IMR-90 (cell line): ENCODE data around the gene CHPF2. TPM values are rescaled to one million over a fixed set of nuclear protein-coding genes. Genes with fewer than 3 reads are reported as not detected.

Experiments
- ATAC-seq: fragments of 200-7000 bp; cut with Tn5 transposase; 2 replicates; pipeline ENCODE4 v1.9.1; 2020; ENCODE audit warnings: low read depth, mild to moderate bottlenecking, moderate library complexity
- BruUV-seq: library from RNA; stranded (reverse); fragments of 400-500 nt; replicated peaks from 2 replicates; lab custom pipeline; 2021; lab: Mats Ljungman, UMichigan
- CTCF ChIA-PET: fragments of 300-600 bp; formaldehyde crosslinking; extraction: SDS; loops from one replicate; lab custom pipeline; 2021; ENCODE audit warnings: antibody characterized with exemption; lab: Yijun Ruan, JAX
- POLR2A ChIA-PET: fragments of 300-600 bp; sonication (Branson Sonifier 250); formaldehyde crosslinking; loops from one replicate; lab custom pipeline; 2022; ENCODE audit warnings: antibody characterized with exemption; ENCODE audit not compliant: unreplicated experiment; lab: Charles Lee
- DNase-seq: peaks from one replicate; pipeline ENCODE4 v3.0.0; 2013
- H2AFZ ChIP-seq: replicated peaks from 2 replicates; pipeline ENCODE3; 2013; ENCODE audit warnings: low read length, mild to moderate bottlenecking; ENCODE audit not compliant: poor library complexity
- H2AK5ac ChIP-seq: 2 replicates; pipeline ENCODE4 v1.6.1; 2013; ENCODE audit warnings: low read depth, low read length, inconsistent platforms
- H2AK9ac ChIP-seq: replicated peaks from 2 replicates; pipeline ENCODE3; 2013; ENCODE audit warnings: mild to moderate bottlenecking, low read depth, low read length, moderate library complexity; ENCODE audit not compliant: poor library complexity
- H2BK120ac ChIP-seq: 2 replicates; pipeline ENCODE4 v1.6.1; 2013; ENCODE audit warnings: low read depth, low read length, inconsistent platforms
- H2BK15ac ChIP-seq: 3 replicates; pipeline ENCODE4 v1.6.1; 2013; ENCODE audit warnings: low read depth, low read length, inconsistent platforms
- H2BK20ac ChIP-seq: 2 replicates; pipeline ENCODE4 v1.6.1; 2013; ENCODE audit warnings: low read depth, mild to moderate bottlenecking, inconsistent platforms, low read length, moderate library complexity
- H2BK5ac ChIP-seq: 2 replicates; pipeline ENCODE4 v1.6.1; 2013; ENCODE audit warnings: mild to moderate bottlenecking, low read depth, low read length, inconsistent platforms; ENCODE audit not compliant: poor library complexity, severe bottlenecking
- H3K14ac ChIP-seq: replicated peaks from 2 replicates; pipeline ENCODE4 v1.6.1; 2013; ENCODE audit warnings: low read depth, low read length, inconsistent platforms
- H3K18ac ChIP-seq: 2 replicates; pipeline ENCODE4 v1.6.1; 2013; ENCODE audit warnings: low read depth, low read length, control low read depth
- H3K23ac ChIP-seq: 2 replicates; pipeline ENCODE4 v1.6.1; 2013; ENCODE audit warnings: low read depth, low read length, inconsistent platforms
- H3K27ac ChIP-seq: 2 replicates; pipeline ENCODE4 v1.5.1; 2013; ENCODE audit warnings: mild to moderate bottlenecking, control low read depth, low read length; ENCODE audit not compliant: insufficient read depth
- H3K27me3 ChIP-seq: 2 replicates; pipeline ENCODE4 v1.6.1; 2013; ENCODE audit warnings: low read length; ENCODE audit not compliant: control insufficient read depth, insufficient read depth
- H3K36me3 ChIP-seq: 2 replicates; pipeline ENCODE4 v1.6.1; 2013; ENCODE audit warnings: low read length, mixed read lengths; ENCODE audit not compliant: control insufficient read depth, insufficient read depth
- H3K4ac ChIP-seq: 2 replicates; pipeline ENCODE4 v1.6.1; 2013; ENCODE audit warnings: low read depth, low read length, inconsistent platforms
- H3K4me1 ChIP-seq: 2 replicates; pipeline ENCODE4 v1.6.1; 2013; ENCODE audit warnings: low read length, mixed read lengths; ENCODE audit not compliant: control insufficient read depth, insufficient read depth
- H3K4me2 ChIP-seq: 2 replicates; pipeline ENCODE4 v1.6.1; 2013; ENCODE audit warnings: low read depth, mild to moderate bottlenecking, control low read depth, low read length, moderate library complexity
- H3K4me3 ChIP-seq: 2 replicates; pipeline ENCODE4 v1.5.1; 2013; ENCODE audit warnings: low read depth, mild to moderate bottlenecking, control low read depth, low read length, moderate library complexity; ENCODE audit not compliant: insufficient read depth
- H3K56ac ChIP-seq: 2 replicates; pipeline ENCODE4 v1.6.1; 2013; ENCODE audit warnings: low read length, inconsistent platforms; ENCODE audit not compliant: insufficient read depth; ENCODE audit errors: extremely low read depth
- H3K79me1 ChIP-seq, 2 experiments: 2 replicates each; pipeline ENCODE4 v1.6.1; 2013; ENCODE audit warnings: low read length in 2 of 2, inconsistent platforms in 1 of 2, low read depth in 1 of 2
- H3K9ac ChIP-seq: 2 replicates; pipeline ENCODE4 v1.6.1; 2013; ENCODE audit warnings: low read depth, low read length, control low read depth
- H3K9me1 ChIP-seq: 2 replicates; pipeline ENCODE4 v1.6.1; 2013; ENCODE audit warnings: low read length, inconsistent platforms; ENCODE audit not compliant: insufficient read depth
- H3K9me3 ChIP-seq: 2 replicates; pipeline ENCODE4 v1.6.1; 2013; ENCODE audit warnings: low read length; ENCODE audit not compliant: control insufficient read depth, insufficient read depth
- H4K20me1 ChIP-seq: 2 replicates; pipeline ENCODE4 v1.6.1; 2013; ENCODE audit warnings: low read length, inconsistent platforms; ENCODE audit not compliant: insufficient read depth
- H4K5ac ChIP-seq: 2 replicates; pipeline ENCODE4 v1.6.1; 2013; ENCODE audit warnings: mild to moderate bottlenecking, low read depth, low read length, control low read depth
- H4K8ac ChIP-seq, 2 experiments: 2 replicates each; pipeline ENCODE4 v1.6.1; 2013; ENCODE audit warnings: low read depth in 2 of 2, low read length in 2 of 2, control low read depth in 1 of 2, inconsistent platforms in 1 of 2
- H4K91ac ChIP-seq: 2 replicates; pipeline ENCODE4 v1.6.1; 2013; ENCODE audit warnings: low read depth, low read length, inconsistent platforms; ENCODE audit not compliant: insufficient read depth
- CEBPB ChIP-seq: IDR thresholded peaks from 2 replicates; pipeline ENCODE4 v1.6.1; 2012; ENCODE audit warnings: low read depth, low read length, improper control_type of control experiment
- CHD1 ChIP-seq: IDR thresholded peaks from 2 replicates; pipeline ENCODE4 v1.6.1; 2012; ENCODE audit warnings: low read depth, low read length, improper control_type of control experiment
- ELK1 ChIP-seq: fragments of 150-350 bp; IDR thresholded peaks from 2 replicates; pipeline ENCODE4 v1.6.1; 2016; ENCODE audit warnings: low read depth, mild to moderate bottlenecking, low read length, moderate library complexity, borderline replicate concordance
- FOS ChIP-seq: fragments of 150-350 bp; IDR thresholded peaks from 2 replicates; pipeline ENCODE4 v1.6.1; 2016; ENCODE audit warnings: low read depth, low read length
- MAFK ChIP-seq: IDR thresholded peaks from 2 replicates; pipeline ENCODE4 v1.6.1; 2012; ENCODE audit warnings: low read depth, low read length, improper control_type of control experiment
- MAZ ChIP-seq: IDR thresholded peaks from 2 replicates; pipeline ENCODE4 v1.6.1; 2012; ENCODE audit warnings: low read depth, mild to moderate bottlenecking, low read length, improper control_type of control experiment, moderate library complexity, borderline replicate concordance
- MXI1 ChIP-seq: IDR thresholded peaks from 2 replicates; pipeline ENCODE4 v1.6.1; 2012; ENCODE audit warnings: low read depth, mild to moderate bottlenecking, low read length, moderate library complexity, borderline replicate concordance
- NFE2L2 ChIP-seq: fragments of 150-350 bp; IDR thresholded peaks from 2 replicates; pipeline ENCODE4 v1.6.1; 2016; ENCODE audit warnings: low read depth, mild to moderate bottlenecking, low read length
- RAD21 ChIP-seq: IDR thresholded peaks from 2 replicates; pipeline ENCODE4 v1.6.1; 2012; ENCODE audit warnings: low read length, improper control_type of control experiment
- RFX5 ChIP-seq: IDR thresholded peaks from 2 replicates; pipeline ENCODE4 v1.8.0; 2012; ENCODE audit warnings: low read depth, mild to moderate bottlenecking, low read length, moderate library complexity
- SMC3 ChIP-seq: fragments of 150-350 bp; IDR thresholded peaks from 2 replicates; pipeline ENCODE4 v1.6.1; 2016; ENCODE audit warnings: low read depth, mild to moderate bottlenecking, antibody characterized with exemption, low read length, moderate library complexity
- WGBS, 2 experiments: methylation state at CpG; one replicate each; pipeline versions ENCODE4 v1.1.5 to v1.1.7; 2013; ENCODE audit warnings: missing lambda C conversion rate in 2 of 2; ENCODE audit not compliant: insufficient read length in 1 of 2; ENCODE audit errors: extremely low coverage in 2 of 2; 5-methylcytosine and 5-hydroxymethylcytosine counted together
- dilution Hi-C: fragments of 300-500 bp; cut with HindIII; formaldehyde crosslinking; loops from one replicate; pipeline ENCODE4 v1.14.3; 2018; ENCODE audit warnings: low sequenced_read_pairs; ENCODE audit not compliant: unreplicated experiment
- in situ Hi-C: fragments of 300-500 bp; cut with MboI; formaldehyde crosslinking; loops from 3 replicates; pipeline ENCODE4 v1.14.3; 2019; ENCODE audit warnings: low sequenced_read_pairs, inconsistent platforms, mixed read lengths
- intact Hi-C: fragments of 100-400 bp; cut with micrococcal nuclease; formaldehyde crosslinking; loops from 2 replicates; pipeline ENCODE4 v1.10.0; 2022
- polyA plus RNA-seq, 3 experiments: library from polyadenylated mRNA; depleted of rRNA; stranded (reverse); fragments of >200 nt; gene quantifications; 2 replicates each; pipeline ENCODE4 v1.2.3, GENCODE V29; 2012; ENCODE audit warnings: low replicate concordance in 1 of 3
- total RNA-seq: library from RNA; depleted of rRNA; stranded (reverse); fragments of >200 nt; gene quantifications from 2 replicates; pipeline ENCODE4 v1.2.3, GENCODE V29; 2012

The CHPF2 gene
- total and polyA plus RNA-seq, 2 of the 4 experiments (the other 2 are of a cell fraction), result 26.2 to 77.0 TPM

- TF ChIP-seq ELK1 (no peak), MXI1 (no peak)
Measured at GRCh38 chr7:151198945-151199848, 33.1 kb upstream of the CHPF2 start (continued).

- H3K36me3 ChIP-seq, result no peaks in the 10 kb centered on the region
- dilution Hi-C loops (no loop called here), in situ Hi-C loops (no loop called here), intact Hi-C loops (no loop called here)
- ChIA-PET POLR2A (no interaction called here), CTCF (no interaction called here)
- no peak overlapping the region for H2BK15ac ChIP-seq
- H3K27me3 ChIP-seq, result peaks cover 92% of the 10 kb centered on the region
- H3K18ac ChIP-seq, result no peak overlapping the region
- H3K9ac ChIP-seq, result no peak overlapping the region
- no peak overlapping the region for H2AK5ac ChIP-seq
- H3K79me1 ChIP-seq, result no peaks in the 10 kb centered on the region
- WGBS, 2 experiments, result 40% methylated on average over 1 of the region's 3 CpGs; no CpG with 5 or more reads in 1 of the 2 experiments
- H2AK9ac ChIP-seq, result no peak overlapping the region
- no peaks in the 10 kb centered on the region for H3K9me1 ChIP-seq
- no peak for TF ChIP-seq SMC3
- TF ChIP-seq NFE2L2, result no peak
- TF ChIP-seq MAFK, result no peak
- TF ChIP-seq CEBPB, result no peak
- no peak for TF ChIP-seq RAD21
- TF ChIP-seq RFX5, result no peak
- TF ChIP-seq FOS, result no peak
- no peak for TF ChIP-seq CHD1
- no peak for TF ChIP-seq MAZ
- H2BK120ac ChIP-seq, result no peak overlapping the region
- BruUV-seq, result no TSS peak
- no peak overlapping the region for H3K56ac ChIP-seq
- DNase-seq, result no peak
- no peak overlapping the region for H4K5ac ChIP-seq
- no peak overlapping the region for H3K27ac ChIP-seq
- H2AFZ ChIP-seq, result no peak overlapping the region
- no peaks in the 10 kb centered on the region for H3K4me1 ChIP-seq
- H2BK20ac ChIP-seq, result no peak overlapping the region
- ATAC-seq, result no peak
- H3K4me2 ChIP-seq, result no peak overlapping the region
- H4K20me1 ChIP-seq, result no peaks in the 10 kb centered on the region
- no peak overlapping the region for H3K4ac ChIP-seq
- H3K23ac ChIP-seq, result no peak overlapping the region
- H3K14ac ChIP-seq, result no peak overlapping the region
- H4K91ac ChIP-seq, result no peak overlapping the region
- no peak overlapping the region for H3K4me3 ChIP-seq
- H4K8ac ChIP-seq, result no peak overlapping the region
- H3K9me3 ChIP-seq, result no peaks in the 10 kb centered on the region
- H2BK5ac ChIP-seq, result no peak overlapping the region
Measured at GRCh38 chr7:151201344-151201743, 30.9 kb upstream of the CHPF2 start.
